ENCODE measurements around the gene SCAI. TPM values are rescaled to one million over a fixed set of nuclear protein-coding genes. Genes with fewer than 3 reads are reported as not detected.
A peak's percentile ranks its signal among the peaks of the same experiment; 100 is the strongest.
"Not testable (repeated sequence)": the region's sequence is repeated elsewhere in the genome, so short reads cannot be mapped to it uniquely, and the experiment has no call there.

Gene SCAI
- total RNA-seq, 2 experiments from 2014 or later, result 12.6 to 12.8 TPM

DNA sequence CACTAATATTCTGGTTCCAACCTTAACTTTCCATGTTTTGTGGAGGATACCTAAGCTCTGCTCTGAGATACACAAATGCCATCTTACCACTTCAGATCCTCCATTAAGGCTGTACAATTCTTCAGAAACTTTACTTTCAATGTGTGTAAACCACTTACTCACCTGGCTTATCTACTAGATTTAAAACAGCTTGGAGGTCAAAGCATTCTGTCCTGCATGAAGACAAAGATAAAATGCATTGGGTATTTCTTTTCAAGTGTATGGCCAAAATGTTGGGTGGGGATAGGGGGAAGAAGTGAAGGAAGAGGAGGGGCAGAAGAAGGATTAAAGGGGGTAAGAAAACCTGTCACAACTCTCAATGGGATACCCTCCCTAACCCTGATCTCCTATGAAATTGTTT is 203.4 kb downstream of the SCAI start:
- peaks cover 24% of the 10 kb centered on the region for H3K4me1 Mint-ChIP-seq
- POLR2A ChIA-PET, result interaction anchor here (0.9 to 1.2 kb wide), 2 partner anchors 70 to 187 kb away, joined by 3 to 8 read pairs; no protein-coding TSS in a partner anchor

DNA sequence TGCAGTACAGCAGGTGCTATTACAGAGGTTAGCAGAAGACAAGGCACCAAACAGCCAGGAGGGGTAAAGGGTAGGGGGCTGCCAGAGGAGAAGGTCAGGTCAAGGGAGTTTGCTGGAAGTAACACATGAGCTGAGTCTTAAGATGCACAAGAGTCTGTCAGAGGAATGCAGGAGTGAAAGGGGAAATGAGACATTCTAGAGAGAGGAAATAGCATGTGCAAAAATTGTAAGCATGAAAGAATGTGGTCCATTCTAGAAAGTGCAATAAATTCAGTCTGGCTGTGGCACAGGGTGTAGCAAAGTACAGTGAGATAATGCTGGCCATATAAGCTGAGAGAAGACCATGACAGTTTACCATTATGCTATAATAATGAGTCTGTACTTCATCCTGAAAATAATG is 209.0 kb downstream of the SCAI start:
- ATAC-seq (ENCODE audit: low read depth), result no peak
- peak overlapping the region; percentile 67 for H3K27ac Mint-ChIP-seq
- no peaks in the 10 kb centered on the region for H3K9me3 Mint-ChIP-seq
- H3K36me3 Mint-ChIP-seq, result peaks cover 23% of the 10 kb centered on the region
- peaks cover 15% of the 10 kb centered on the region for H3K4me1 Mint-ChIP-seq
- no peak for DNase-seq
- H3K27me3 Mint-ChIP-seq, result no peaks in the 10 kb centered on the region
- POLR2A ChIA-PET, result no interaction called here
- H3K4me3 Mint-ChIP-seq, result no peak overlapping the region

More for the DNA sequence above, 203.4 kb downstream of the SCAI start:
- peaks cover 18% of the 10 kb centered on the region for H3K36me3 Mint-ChIP-seq
- H3K9me3 Mint-ChIP-seq, result no peaks in the 10 kb centered on the region
- DNase-seq, result no peak
- peak overlapping the region; percentile 85 for H3K27ac Mint-ChIP-seq
- peak overlapping the region; percentile 99 for H3K4me3 Mint-ChIP-seq
- H3K27me3 Mint-ChIP-seq, result no peaks in the 10 kb centered on the region
- ATAC-seq (ENCODE audit: low read depth), result no peak

DNA sequence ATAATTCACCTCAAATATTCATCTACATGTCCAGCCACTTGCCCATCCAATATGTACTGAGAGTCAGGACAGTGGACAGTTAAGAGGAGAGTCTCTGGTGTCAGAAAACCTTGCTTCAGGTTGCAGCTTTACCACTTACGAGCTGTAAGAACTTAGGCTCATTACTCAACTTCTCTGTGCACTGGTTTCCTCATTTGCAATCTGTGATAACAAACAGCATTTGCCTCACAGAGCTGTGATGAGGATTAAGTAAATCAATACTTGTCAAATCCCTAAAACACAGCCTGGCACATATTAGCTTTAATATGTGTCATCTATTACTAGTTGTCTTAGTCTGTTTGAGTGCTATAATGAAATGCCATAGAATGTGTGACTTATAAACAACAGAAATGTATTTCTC is 211.0 kb downstream of the SCAI start:
- Mint-ChIP-seq H3K36me3 (peaks cover 29% of the 10 kb centered on the region), H3K27ac (no peak overlapping the region)
- POLR2A ChIA-PET, result interaction anchor here (1.6 kb wide), 1 partner anchor 9 kb away, joined by 5 read pairs; the partner anchor contains the start of gene GOLGA1

DNA sequence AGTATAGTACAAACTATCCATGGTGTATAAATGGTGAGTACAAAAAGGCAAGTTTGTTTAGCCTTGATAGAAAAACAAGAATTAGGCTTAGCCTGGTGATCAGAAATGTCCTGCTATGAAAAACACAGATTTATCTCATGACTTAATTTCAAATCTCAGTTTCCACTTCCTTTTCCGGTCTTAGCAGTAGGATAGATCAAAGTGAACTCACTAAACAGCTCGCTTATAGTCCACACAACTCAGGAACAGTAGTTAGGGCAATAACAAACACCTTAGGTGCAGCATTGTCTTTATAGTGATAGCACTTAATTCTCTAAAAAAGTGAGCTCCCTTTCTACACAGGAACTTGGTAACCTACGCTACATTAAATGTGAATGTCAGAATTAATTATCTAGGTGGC is 213.9 kb downstream of the SCAI start:
- H3K9me3 Mint-ChIP-seq, result no peaks in the 10 kb centered on the region
- POLR2A ChIA-PET, result no interaction called here
- ATAC-seq (ENCODE audit: low read depth) (no peak), DNase-seq (no peak)
- H3K27me3 Mint-ChIP-seq, result no peaks in the 10 kb centered on the region
- H3K27ac Mint-ChIP-seq, result no peak overlapping the region
- H3K36me3 Mint-ChIP-seq, result peaks cover 29% of the 10 kb centered on the region
- H3K4me3 Mint-ChIP-seq, result no peak overlapping the region
- H3K4me1 Mint-ChIP-seq, result peaks cover 7% of the 10 kb centered on the region

More for the DNA sequence above, 211.0 kb downstream of the SCAI start:
- no peak for DNase-seq
- Mint-ChIP-seq H3K4me3 (no peak overlapping the region), H3K4me1 (peaks cover 9% of the 10 kb centered on the region), H3K9me3 (no peaks in the 10 kb centered on the region), H3K27me3 (no peaks in the 10 kb centered on the region)
- no peak for ATAC-seq (ENCODE audit: low read depth)

DNA sequence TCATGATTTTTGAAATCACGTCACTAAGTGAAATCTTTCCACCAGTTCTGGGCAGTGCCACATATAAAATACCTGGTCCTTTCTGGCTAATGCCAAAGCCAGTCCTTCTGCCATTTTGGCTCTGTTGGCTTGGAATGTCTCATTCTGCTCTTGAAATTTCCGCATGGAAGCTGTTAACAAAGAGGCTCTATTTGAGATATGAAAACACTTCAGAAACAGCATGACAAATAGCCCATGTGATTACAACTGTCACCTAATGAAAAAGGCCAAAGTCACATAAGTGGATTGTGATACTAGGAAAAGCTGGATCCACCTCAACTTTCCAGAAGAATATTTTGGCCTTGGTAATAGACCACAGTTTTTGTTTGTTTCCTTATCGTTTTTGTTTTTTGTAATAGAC is 215.2 kb downstream of the SCAI start:
- H3K36me3 Mint-ChIP-seq, result peaks cover 19% of the 10 kb centered on the region
- H3K9me3 Mint-ChIP-seq, result no peaks in the 10 kb centered on the region
- DNase-seq, result no peak
- no peak overlapping the region for H3K27ac Mint-ChIP-seq
- no peak overlapping the region for H3K4me3 Mint-ChIP-seq
- peaks cover 2% of the 10 kb centered on the region for H3K4me1 Mint-ChIP-seq
- POLR2A ChIA-PET, result no interaction called here
- no peak for ATAC-seq (ENCODE audit: low read depth)
- H3K27me3 Mint-ChIP-seq, result no peaks in the 10 kb centered on the region

DNA sequence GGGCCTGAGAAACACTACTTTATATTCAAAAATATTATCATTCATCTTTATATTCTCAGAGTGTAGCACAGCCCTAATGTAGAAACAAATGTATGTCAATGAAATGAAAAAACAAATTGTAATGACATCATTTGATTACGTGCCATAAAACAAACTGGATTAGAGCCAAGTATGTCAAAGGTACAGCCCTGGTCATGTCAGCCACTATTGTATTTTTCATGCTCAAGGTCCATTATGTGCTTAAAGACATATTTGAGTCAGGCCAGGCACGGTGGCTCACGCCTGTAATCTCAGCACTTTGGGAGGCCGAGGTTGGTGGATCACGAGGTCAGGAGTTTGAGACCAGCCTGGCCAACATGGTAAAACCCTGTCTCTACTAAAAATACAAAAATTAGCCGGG is 222.9 kb downstream of the SCAI start:
- H3K4me1 Mint-ChIP-seq; H3K27me3 Mint-ChIP-seq; POLR2A ChIA-PET; DNase-seq; ATAC-seq (ENCODE audit: low read depth); H3K27ac Mint-ChIP-seq; H3K9me3 Mint-ChIP-seq; H3K4me3 Mint-ChIP-seq: not testable (repeated sequence)
- peaks cover 21% of the 10 kb centered on the region for H3K36me3 Mint-ChIP-seq

DNA sequence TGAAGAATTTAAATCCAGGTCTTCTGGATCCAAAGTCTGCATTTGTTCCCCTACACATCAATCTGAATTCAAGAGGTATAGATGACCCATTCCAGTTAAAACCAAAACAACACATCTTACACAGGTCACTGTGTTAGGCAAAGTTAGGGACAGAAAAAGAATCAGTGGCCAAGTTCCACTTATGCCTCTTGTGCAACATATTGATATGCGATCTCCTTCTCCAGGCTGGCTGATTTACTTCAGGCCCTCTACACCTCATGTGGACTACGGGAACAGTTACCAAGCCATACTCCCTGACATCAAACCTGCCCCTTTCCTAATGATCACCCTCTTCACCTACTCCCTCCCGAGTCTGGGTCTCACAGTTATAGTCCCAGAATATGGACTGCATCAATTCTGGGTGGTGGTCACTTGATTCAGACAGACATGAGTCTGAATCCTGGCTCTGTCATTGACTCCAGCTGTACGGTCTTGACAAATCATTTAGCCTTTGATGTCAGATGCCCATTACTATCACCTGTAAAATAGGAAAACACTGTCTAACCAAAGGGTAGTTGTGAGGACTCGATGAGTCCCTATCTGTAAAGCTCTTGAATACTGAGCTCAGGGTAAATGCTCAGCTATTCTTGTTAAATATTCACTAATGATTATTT is 228.4 kb downstream of the SCAI start:
- Mint-ChIP-seq H3K9me3 (no peaks in the 10 kb centered on the region), H3K27me3 (no peaks in the 10 kb centered on the region), H3K4me3 (no peak overlapping the region), H3K36me3 (peaks cover 33% of the 10 kb centered on the region), H3K27ac (no peak overlapping the region), H3K4me1 (no peaks in the 10 kb centered on the region)
- POLR2A ChIA-PET, result no interaction called here
- DNase-seq, result no peak
- no peak for ATAC-seq (ENCODE audit: low read depth)

DNA sequence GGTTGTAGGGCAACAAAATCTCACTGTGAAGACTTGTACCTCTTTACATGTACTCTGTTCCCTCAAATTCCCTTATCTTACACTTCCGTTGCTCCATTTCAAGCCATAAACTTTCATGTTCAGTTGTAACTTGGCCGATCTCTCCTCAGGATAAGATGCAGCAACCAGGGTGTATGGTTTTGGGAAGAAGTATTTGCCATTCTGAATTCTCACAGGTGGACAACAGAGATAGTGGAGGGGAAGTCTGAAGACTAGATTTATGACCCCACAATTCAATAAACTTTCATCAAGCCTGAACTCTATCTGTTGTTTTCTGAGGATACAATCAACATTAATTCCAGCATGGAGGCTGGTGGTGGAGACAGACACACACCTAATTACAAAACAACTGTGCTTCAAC is 229.9 kb downstream of the SCAI start:
- no peak for ATAC-seq (ENCODE audit: low read depth)
- POLR2A ChIA-PET, result no interaction called here
- no peaks in the 10 kb centered on the region for H3K9me3 Mint-ChIP-seq
- H3K27me3 Mint-ChIP-seq, result no peaks in the 10 kb centered on the region
- peaks cover 32% of the 10 kb centered on the region for H3K36me3 Mint-ChIP-seq
- H3K4me3 Mint-ChIP-seq, result no peak overlapping the region
- no peak for DNase-seq
- no peaks in the 10 kb centered on the region for H3K4me1 Mint-ChIP-seq
- no peak overlapping the region for H3K27ac Mint-ChIP-seq

DNA sequence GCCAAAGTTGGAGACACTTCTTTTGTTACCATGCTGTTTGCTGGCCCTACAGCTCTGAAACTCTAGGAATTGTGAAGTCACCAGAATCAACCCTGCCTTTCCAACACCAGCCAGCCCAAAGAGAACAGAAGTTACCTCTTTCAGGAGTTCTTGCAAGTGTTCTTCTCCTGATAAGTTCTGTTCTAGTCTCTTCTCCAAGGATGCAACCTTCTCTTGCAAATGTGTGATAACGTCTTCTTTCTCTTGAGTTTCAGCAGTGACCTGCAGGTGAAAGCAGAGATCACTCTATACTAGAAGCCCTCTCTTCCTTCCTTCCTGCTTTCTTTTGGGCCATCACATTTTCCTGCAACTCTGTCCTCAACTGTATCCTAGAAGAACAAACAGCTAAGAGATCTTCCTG is 231.6 kb downstream of the SCAI start:
- DNase-seq (no peak), ATAC-seq (ENCODE audit: low read depth) (no peak)
- Mint-ChIP-seq H3K4me3 (no peak overlapping the region), H3K4me1 (no peaks in the 10 kb centered on the region), H3K27me3 (no peaks in the 10 kb centered on the region), H3K9me3 (no peaks in the 10 kb centered on the region), H3K27ac (no peak overlapping the region), H3K36me3 (peaks cover 36% of the 10 kb centered on the region)
- POLR2A ChIA-PET, result no interaction called here

DNA sequence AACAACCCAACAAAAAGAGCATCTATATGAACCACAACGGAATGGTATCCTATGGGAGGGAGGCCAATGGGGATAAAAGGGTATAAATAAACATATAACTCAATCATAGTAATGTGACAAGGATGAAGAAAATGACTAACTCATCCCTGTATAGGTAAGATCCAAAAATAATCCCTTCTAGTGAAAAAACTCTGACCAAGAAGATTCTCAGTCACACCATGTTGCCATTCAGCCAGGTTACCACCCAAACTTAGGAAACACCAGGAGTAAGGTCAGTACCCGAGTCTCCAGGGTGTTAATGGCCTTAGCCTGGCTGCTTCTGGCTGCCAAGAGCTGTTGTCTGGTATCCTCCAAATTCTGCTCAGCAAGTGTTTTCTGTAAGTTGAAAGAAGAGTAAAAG is 235.2 kb downstream of the SCAI start:
- Mint-ChIP-seq H3K36me3 (peaks cover 35% of the 10 kb centered on the region), H3K4me1 (no peaks in the 10 kb centered on the region), H3K27me3 (no peaks in the 10 kb centered on the region), H3K27ac (no peak overlapping the region), H3K4me3 (no peak overlapping the region), H3K9me3 (no peaks in the 10 kb centered on the region)
- DNase-seq (no peak), ATAC-seq (ENCODE audit: low read depth) (no peak)
- POLR2A ChIA-PET, result no interaction called here

DNA sequence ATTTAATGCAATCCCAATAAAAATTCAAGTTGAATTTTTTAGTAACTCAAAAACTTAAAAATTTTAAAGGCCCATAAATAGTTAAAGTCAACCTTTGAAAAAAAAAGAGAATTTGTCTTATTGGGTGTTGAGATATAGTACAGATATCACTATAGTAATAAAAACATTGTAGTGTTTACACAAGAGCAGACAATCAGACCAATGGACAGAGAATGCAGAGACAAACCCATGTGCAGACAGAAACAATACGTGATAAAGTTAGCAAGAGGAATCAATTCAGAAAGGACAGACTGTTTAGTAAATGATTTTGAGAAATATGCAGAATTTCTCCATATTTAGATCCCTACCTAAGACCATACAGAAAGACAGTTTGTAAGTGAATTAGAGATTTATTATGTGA is 236.4 kb downstream of the SCAI start:
- Mint-ChIP-seq H3K4me3 (no peak overlapping the region), H3K27ac (no peak overlapping the region), H3K4me1 (no peaks in the 10 kb centered on the region), H3K36me3 (peaks cover 35% of the 10 kb centered on the region), H3K9me3 (no peaks in the 10 kb centered on the region), H3K27me3 (no peaks in the 10 kb centered on the region)
- DNase-seq (no peak), ATAC-seq (ENCODE audit: low read depth) (no peak)
- POLR2A ChIA-PET, result no interaction called here

DNA sequence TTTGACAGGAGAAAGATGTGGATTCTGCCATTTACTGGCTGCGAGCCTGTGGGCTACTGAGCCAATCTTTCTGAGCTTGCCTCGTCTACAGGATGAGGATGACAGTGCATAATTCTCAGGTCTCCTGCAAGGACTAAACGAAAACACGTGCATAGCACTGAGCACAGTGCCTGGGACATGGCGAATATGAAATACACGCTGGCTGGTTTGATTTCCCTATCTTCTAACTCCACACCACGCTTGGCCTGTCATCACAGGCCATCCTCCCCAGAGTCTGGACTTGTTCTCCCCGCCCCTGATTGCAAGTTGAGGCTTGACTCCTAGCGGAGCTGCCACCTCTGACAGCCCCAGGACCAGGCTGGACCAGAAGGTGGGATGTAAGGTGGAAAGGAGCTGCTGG is 243.5 kb downstream of the SCAI start:
- Mint-ChIP-seq H3K4me3 (no peak overlapping the region), H3K4me1 (peaks cover 7% of the 10 kb centered on the region), H3K27ac (no peak overlapping the region), H3K27me3 (no peaks in the 10 kb centered on the region), H3K9me3 (no peaks in the 10 kb centered on the region), H3K36me3 (peaks cover 38% of the 10 kb centered on the region)
- no peak for DNase-seq
- POLR2A ChIA-PET, result no interaction called here
- no peak for ATAC-seq (ENCODE audit: low read depth)

DNA sequence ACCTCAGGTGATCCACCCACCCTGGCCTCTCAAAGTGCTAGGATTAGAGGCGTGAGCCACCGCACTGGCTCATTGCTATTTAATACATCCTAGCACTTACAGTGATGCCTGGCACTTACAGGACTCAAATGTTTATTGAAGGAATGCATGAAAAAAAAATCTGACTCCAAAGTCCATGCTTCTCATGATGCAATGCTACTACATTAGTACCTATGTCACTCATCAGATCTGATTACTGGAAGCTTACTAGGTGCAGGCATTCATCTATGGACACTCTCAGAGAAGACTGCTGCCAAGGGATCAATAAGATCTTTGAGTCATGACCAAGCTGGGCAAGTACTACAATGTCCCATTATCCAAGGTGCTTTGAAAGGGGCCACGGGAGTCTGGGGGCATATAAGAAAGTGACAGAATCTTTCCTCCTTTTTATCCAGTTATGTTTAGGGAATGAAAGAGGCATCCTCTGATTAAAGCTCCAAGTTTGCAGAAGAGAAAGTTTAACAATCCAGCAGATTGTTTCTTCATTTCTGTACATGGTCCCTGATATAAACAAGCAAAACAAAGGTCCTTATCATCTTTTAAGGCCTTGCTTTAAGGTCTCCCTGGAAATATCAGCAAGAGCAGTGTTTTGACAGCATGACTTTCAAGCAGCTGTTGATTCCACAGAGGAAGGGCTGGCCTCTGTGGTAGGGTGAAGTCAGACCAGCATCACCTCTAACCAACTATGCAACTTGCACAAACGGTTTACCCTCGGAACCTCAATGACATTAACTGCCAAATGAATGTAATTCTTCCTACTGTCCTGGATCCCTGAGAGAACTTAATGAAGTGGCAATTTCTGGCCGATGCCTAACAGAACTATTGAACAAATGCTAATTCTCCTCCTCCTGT is 245.5 kb downstream of the SCAI start:
- ATAC-seq (ENCODE audit: low read depth) (no peak), DNase-seq (no peak)
- H3K27ac Mint-ChIP-seq, result no peak overlapping the region
- H3K4me3 Mint-ChIP-seq, result no peak overlapping the region
- H3K27me3 Mint-ChIP-seq, result no peaks in the 10 kb centered on the region
- POLR2A ChIA-PET, result no interaction called here
- peaks cover 46% of the 10 kb centered on the region for H3K36me3 Mint-ChIP-seq
- H3K4me1 Mint-ChIP-seq, result peaks cover 12% of the 10 kb centered on the region
- no peaks in the 10 kb centered on the region for H3K9me3 Mint-ChIP-seq

DNA sequence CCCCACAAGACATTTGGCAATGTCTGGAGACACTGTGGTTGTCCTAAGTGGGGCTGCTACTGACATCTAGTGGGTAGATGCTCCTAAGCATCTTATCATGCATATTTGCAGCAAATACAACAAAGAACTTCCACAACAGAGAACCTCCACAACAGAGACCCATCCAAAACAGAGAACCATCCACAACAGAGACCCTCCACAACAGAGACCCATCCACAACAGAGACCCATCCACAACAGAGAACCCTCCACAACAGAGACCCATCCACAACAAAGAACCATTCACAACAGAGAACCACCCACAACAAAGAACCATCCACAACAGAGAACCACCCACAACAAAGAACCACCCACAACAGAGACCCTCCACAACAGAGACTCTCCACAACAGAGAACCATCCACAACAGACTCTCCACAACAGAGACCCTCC is 248.6 kb downstream of the SCAI start:
- DNase-seq (no peak), ATAC-seq (ENCODE audit: low read depth) (peak; percentile 77)
- Mint-ChIP-seq H3K4me3 (no peak overlapping the region), H3K9me3 (no peaks in the 10 kb centered on the region), H3K4me1 (peaks cover 12% of the 10 kb centered on the region), H3K36me3 (peaks cover 41% of the 10 kb centered on the region), H3K27ac (peak overlapping the region; percentile 44), H3K27me3 (no peaks in the 10 kb centered on the region)
- POLR2A ChIA-PET, result interaction anchor here (3.1 kb wide), 1 partner anchor 33 kb away, joined by 14 read pairs; the partner anchor contains the start of genes ARPC5L and RPL35

Measured in activated naive CD8-positive, alpha-beta T cell treated with anti-CD3 and anti-CD28 coated beads, Interleukin-2, amount 10 ng/mL, durations not matched to agents 7 days and 5 days (primary cell).